ENCODE measurements around the gene TOR2A.
A peak's percentile ranks its signal among the peaks of the same experiment; 100 is the strongest.
"Not testable (repeated sequence)": the region's sequence is repeated elsewhere in the genome, so short reads cannot be mapped to it uniquely, and the experiment has no call there.

TOR2A gene

DNA sequence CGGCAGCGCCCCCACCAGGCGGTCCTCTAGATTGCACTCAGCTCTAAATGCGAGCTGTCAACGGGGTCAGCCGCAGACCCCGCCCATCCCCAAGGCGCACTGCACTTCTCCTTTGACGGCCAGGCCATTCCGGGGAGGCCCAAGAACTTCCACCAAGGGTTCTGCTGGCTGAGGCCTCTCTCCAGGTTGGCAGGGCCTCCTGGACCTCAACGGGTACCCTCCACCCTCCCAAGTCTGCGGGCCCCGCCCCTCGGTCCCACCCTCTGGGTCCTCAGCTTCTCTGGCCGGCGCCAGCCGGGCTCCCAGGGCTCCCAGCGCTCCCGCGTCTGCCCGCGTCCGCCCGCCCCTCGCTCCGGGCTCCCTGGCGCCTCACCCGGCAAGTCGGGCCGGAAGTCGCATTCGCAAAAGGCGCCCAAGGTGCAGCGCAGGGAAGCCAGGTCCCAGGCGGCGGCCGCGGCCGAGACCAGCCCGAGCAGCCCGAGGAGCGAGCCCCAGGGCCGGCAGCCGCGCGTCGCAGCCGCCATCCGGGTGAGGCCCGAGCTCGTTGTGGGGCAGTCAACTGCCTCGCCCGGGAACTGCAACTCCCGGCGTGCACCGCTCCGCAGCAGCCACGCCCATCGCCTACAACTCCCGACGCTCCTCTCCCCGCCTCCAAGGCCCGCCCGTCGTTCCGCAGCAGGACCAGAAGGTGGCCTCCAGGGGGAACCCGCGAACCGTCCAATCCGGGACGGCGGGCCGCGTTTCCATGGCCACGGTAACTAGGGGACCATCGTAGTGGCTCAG, at the start of gene TOR2A:
TSS of gene TOR2A (minus strand) at position 548 of the 783 bp plus-strand sequence. CDS start at position 524, 24 bp downstream.
- peak; percentile 96 for DNase-seq (ENCODE audit: low spot score)

DNA sequence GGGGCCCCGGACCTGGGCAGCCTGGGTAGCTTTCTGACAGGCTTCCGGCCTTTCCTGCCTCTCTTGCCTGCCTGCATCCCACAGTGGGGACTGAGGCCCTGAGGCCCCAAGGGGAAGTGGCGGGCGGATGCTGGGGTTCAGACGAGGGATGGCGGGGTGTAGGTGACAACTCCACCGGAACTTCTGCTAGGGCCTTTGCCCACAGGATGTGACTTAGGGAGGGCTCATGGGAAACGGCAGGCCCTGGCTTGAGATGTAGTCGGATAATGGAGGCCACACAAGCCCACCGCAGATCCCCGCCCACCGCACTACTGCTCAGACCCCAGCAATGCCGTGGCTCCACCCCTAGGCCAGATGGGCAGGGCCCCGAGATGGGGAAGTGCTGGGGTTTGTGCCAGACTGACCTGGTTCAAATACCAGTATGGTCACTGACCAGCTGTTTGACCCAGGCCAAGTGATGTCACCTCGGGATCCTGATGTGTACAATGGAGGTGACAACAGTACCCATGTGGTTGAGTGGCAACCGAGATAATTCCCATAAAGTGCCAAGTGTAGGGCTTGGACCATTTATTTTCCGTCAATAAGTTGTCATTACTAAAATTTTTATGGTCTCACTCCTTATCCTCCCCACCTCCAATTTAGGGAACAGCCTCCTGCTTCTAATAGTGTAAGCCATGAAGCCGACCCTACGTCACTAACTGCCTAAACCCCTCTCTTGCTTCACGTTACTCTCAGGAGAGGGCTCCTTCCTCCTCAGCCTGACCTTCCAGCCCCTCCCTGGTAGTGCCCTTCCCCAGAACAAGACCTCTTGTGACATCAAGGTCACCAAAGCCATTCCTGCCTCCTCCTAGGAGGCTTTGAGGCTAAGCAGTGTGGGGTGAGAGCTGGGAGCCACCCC, 48.3 kb upstream of the TOR2A start:
- no peak for DNase-seq (ENCODE audit: low spot score)

DNA sequence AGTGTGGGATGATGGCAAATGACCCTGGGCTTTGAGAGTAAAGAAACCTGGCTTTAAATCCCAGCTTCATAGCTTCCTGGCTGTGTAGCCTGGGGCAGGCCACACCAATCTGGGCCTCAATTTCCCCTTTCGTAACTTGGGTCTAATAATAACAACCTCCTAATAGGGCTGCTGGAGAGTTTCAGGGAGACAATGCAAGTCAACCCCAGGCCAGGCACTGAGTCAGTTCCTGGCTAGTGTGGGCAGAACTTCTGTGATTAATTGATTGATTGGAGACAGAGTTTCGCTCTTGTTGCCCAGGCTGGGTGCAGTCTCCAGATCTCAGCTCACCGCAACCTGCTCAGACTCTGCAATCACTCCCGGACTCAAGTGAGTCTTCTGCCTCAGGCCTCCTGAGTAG, 46.7 kb upstream of the TOR2A start:
- no peak for DNase-seq (ENCODE audit: low spot score)

GRCh38 chr9:127780909-127781308, 45.8 kb upstream of the TOR2A start:
- DNase-seq (ENCODE audit: low spot score), result not testable (repeated sequence)

DNA sequence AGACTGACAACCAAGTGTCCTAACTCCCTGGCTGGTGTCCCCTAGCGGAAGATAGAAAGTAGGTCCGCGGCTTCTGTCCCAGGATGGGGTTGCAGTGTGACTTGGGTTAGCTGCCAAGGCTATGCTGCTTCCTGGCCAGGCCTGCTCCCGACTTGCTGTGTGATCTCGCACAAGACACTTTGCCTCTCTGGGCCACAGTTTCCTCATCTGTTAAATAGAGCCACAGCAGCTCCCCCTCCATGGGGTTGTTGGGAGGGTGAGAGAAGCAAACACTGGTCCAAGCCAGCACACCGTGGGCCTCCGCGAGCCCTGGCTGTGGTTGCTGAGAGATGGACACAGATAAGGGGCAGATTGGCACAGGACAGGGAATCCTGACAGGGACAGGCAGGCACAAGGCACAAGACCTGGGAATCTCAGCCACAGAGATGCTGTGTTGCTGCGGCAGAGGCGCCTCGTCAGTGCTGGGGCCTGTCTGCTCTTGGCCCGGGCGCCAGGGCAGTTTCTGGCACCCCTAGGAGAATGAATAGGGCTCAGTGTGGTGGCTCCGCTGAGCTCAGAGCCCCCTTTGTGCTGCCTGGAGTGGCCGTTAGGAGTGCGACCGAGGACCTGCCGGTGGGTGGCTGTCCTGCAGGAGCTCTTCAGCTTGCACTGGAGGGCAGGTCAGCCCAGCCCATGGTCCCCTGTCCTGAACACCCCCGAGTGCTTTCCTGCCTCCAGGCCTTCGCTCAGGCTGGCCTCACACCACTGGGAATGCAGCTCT, 45.2 kb upstream of the TOR2A start:
- DNase-seq (ENCODE audit: low spot score), result no peak

GRCh38 chr9:127779136-127779981, 44.3 kb upstream of the TOR2A start:
- no peak for DNase-seq (ENCODE audit: low spot score)

- DNase-seq (ENCODE audit: low spot score), result no peak
These were observed 43.4 kb upstream of the TOR2A start, which contains the start of gene SH2D3C for GRCh38 chr9:127778280-127779135. SH2D3C (minus strand) TSS chr9:127778666; CDS start chr9:127778627, 39 bp downstream.

- no peak for DNase-seq (ENCODE audit: low spot score)
These were observed 42.4 kb upstream of the TOR2A start for GRCh38 chr9:127777368-127777980.

DNA sequence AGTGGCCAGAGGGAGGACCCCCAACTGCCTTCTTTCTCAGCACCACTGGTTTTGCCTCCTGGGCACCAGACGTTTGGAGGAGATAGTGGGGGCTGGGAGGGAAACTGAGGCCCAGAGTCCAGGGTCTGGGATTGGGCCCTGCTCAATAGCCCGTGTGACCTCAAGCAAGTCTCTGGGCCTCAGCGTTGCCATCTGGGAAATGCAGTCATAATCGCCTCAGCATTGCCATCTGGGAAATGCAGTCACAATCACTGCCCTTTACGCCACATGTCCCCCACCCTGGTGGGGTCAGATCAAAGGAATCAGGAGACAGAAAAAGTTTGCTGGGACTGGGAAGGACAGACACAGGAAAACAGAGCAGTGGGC, 41.8 kb upstream of the TOR2A start:
- DNase-seq (ENCODE audit: low spot score), result no peak

GRCh38 chr9:127776195-127776923, 41.3 kb upstream of the TOR2A start:
- DNase-seq (ENCODE audit: low spot score), result no peak

GRCh38 chr9:127773981-127774380, 38.9 kb upstream of the TOR2A start:
- no peak for DNase-seq (ENCODE audit: low spot score)

DNA sequence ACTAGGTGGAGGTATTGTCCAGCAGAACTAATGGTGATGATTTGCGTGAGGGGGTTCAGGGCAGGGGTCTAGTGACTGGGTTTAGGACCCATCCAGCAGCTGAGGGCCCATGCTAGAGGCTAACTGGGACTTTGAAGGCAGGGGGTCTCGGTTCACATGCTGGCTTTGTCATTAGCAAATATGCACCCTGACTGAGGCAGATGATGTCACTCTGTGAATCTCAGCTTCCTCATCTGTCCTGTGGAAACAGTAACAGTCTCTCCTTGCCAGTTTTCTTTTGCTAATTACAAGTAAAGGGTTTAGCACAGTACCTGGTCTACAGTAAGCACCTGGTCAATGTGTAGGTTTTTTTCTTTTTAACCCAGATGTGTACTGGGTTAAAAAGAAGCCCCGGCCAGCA, 38.2 kb upstream of the TOR2A start:
- no peak for DNase-seq (ENCODE audit: low spot score)

- no peak for DNase-seq (ENCODE audit: low spot score)
These were observed 37.5 kb upstream of the TOR2A start for GRCh38 chr9:127772603-127773002.

- DNase-seq (ENCODE audit: low spot score), result no peak
These were observed 36.6 kb upstream of the TOR2A start for GRCh38 chr9:127771570-127772189.

DNA sequence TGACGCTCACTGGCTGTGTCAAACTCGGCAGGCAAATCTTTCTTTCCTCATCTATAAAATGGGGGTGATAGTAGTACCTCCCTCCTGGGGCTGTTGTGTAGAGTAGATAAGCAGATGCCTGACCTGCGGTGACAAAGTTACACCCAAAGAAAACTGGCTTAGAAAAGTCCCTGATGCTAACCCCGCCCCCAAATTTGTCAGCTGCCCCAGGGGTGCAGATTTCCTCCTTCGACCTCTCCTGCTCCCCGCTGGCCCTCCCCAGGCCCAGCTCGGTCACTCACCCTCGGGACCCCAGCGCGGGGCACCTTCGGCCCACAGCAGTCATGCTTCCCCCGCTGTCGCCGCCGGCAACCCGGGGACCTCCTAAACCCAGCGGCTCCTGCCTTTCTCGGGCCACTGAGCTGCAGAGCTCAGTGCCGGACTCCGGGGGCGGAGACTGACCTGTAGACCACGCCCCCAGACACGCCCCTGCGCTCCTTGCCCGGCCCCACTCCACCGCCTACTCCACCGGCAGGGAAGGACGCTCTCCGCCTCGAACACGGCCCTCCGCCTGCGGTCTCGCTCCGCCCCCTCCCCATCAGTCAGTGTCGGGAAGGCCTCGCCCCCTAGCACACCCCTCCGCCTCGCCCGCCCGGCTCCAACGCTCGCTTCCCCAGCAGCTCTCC, 35.9 kb upstream of the TOR2A start:
- DNase-seq (ENCODE audit: low spot score), result peak; percentile 96

GRCh38 chr9:127770583-127770904, 35.5 kb upstream of the TOR2A start:
- DNase-seq (ENCODE audit: low spot score), result no peak

- no peak for DNase-seq (ENCODE audit: low spot score)
These were observed 35.0 kb upstream of the TOR2A start for GRCh38 chr9:127769929-127770582.

GRCh38 chr9:127769101-127769500, 34.0 kb upstream of the TOR2A start:
- DNase-seq (ENCODE audit: low spot score), result no peak

Measured in SW480 (cell line).